GM23338 (cell line): ENCODE measurements around the gene SRY.

Experiments
- EZH2 ChIP-seq: fragments of 200-600 bp; sonication (generic); IDR thresholded peaks from one replicate; pipeline ENCODE4 v1.8.0; 2017; ENCODE audit warnings: antibody characterized with exemption, mild to moderate bottlenecking, low read depth; ENCODE audit not compliant: unreplicated experiment
- EZH2phosphoT487 ChIP-seq: fragments of 200-600 bp; sonication (generic); IDR thresholded peaks from one replicate; pipeline ENCODE4 v1.8.1; 2018; ENCODE audit warnings: antibody characterized with exemption; ENCODE audit not compliant: unreplicated experiment
- NANOG ChIP-seq: IDR thresholded peaks from 2 replicates; pipeline ENCODE4 v1.6.1; 2016; ENCODE audit warnings: antibody characterized with exemption, borderline replicate concordance
- POLR2AphosphoS5 ChIP-seq: IDR thresholded peaks from 2 replicates; pipeline ENCODE4 v1.6.1; 2016; ENCODE audit warnings: antibody characterized with exemption, low read depth
- TF ChIP-seq, protein P1 (sequence below), 2 experiments: fragments of 200-600 bp in 1 of 2; sonication (generic) in 1 of 2; conservative IDR thresholded peaks; 2 replicates each; pipeline versions ENCODE4 v1.5.1 to v1.6.1; 2016 to 2017; ENCODE audit warnings: antibody characterized with exemption in 2 of 2, low read depth in 2 of 2, mild to moderate bottlenecking in 2 of 2, moderate library complexity in 1 of 2

DNA sequence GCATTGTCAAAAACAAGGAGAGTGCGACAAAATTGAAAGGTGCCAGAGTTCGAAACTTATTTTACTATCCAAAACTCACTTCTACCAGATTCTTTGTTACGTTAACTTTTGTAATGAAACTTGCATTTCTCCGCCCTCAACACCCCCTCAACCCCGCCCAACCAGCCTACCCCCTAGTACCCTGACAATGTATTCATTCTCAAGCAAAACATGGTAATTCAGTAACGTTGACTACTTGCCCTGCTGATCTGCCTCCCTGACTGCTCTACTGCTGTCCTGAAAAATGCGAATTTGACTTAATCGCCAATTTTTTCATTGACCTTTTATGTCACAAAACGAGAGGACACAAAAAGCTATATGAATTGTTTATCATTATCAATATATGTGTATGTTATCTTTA lies at the start of gene SRY:
- TF ChIP-seq, protein P1, sequence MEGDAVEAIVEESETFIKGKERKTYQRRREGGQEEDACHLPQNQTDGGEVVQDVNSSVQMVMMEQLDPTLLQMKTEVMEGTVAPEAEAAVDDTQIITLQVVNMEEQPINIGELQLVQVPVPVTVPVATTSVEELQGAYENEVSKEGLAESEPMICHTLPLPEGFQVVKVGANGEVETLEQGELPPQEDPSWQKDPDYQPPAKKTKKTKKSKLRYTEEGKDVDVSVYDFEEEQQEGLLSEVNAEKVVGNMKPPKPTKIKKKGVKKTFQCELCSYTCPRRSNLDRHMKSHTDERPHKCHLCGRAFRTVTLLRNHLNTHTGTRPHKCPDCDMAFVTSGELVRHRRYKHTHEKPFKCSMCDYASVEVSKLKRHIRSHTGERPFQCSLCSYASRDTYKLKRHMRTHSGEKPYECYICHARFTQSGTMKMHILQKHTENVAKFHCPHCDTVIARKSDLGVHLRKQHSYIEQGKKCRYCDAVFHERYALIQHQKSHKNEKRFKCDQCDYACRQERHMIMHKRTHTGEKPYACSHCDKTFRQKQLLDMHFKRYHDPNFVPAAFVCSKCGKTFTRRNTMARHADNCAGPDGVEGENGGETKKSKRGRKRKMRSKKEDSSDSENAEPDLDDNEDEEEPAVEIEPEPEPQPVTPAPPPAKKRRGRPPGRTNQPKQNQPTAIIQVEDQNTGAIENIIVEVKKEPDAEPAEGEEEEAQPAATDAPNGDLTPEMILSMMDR (conservative IDR thresholded peaks at IDR 0.05; ENCODE audit: low read depth in 2 of 2): no peak
- no peak for TF ChIP-seq NANOG
- no peak for TF ChIP-seq EZH2phosphoT487
- no peak for TF ChIP-seq EZH2
- TF ChIP-seq POLR2AphosphoS5: no peak
